ENCODE measurements around the gene SIDT2.
"Not testable (repeated sequence)": the region's sequence is repeated elsewhere in the genome, so short reads cannot be mapped to it uniquely, and the experiment has no call there.

Gene SIDT2

GRCh38 chr11:117205211-117205818, 26.8 kb downstream of the SIDT2 start:
- DNase-seq = no peak

- DNase-seq = not testable (repeated sequence)
These were observed 27.6 kb downstream of the SIDT2 start for GRCh38 chr11:117206111-117206510.

GRCh38 chr11:117206859-117207258, 28.3 kb downstream of the SIDT2 start:
- not testable (repeated sequence) for DNase-seq

- DNase-seq = not testable (repeated sequence)
These were observed 28.9 kb downstream of the SIDT2 start for GRCh38 chr11:117207481-117207880.

GRCh38 chr11:117208710-117209109, 30.2 kb downstream of the SIDT2 start:
- not testable (repeated sequence) for DNase-seq

GRCh38 chr11:117209351-117210125, 31.0 kb downstream of the SIDT2 start:
- DNase-seq = not testable (repeated sequence)

- DNase-seq = no peak
These were observed 32.1 kb downstream of the SIDT2 start for GRCh38 chr11:117210620-117211019.

- no peak for DNase-seq
These were observed 34.3 kb downstream of the SIDT2 start for GRCh38 chr11:117212697-117213355.

- DNase-seq = no peak
These were observed 36.0 kb downstream of the SIDT2 start for GRCh38 chr11:117214404-117215110.

- DNase-seq = no peak
These were observed 38.9 kb downstream of the SIDT2 start for GRCh38 chr11:117217141-117218084.

- DNase-seq = no peak
These were observed 39.8 kb downstream of the SIDT2 start for GRCh38 chr11:117218133-117218915.

GRCh38 chr11:117219001-117219400, 40.5 kb downstream of the SIDT2 start:
- DNase-seq = no peak

GRCh38 chr11:117219455-117219854, 40.9 kb downstream of the SIDT2 start:
- no peak for DNase-seq

- DNase-seq = no peak
These were observed 41.5 kb downstream of the SIDT2 start for GRCh38 chr11:117219995-117220394.

- peak; percentile 84 for DNase-seq
These were observed 42.0 kb downstream of the SIDT2 start for GRCh38 chr11:117220568-117220967.

GRCh38 chr11:117220999-117221774, 42.6 kb downstream of the SIDT2 start:
- DNase-seq = peak; percentile 90

- peak; percentile 88 for DNase-seq
These were observed 43.4 kb downstream of the SIDT2 start for GRCh38 chr11:117221775-117222517.

GRCh38 chr11:117222991-117223740, 44.6 kb downstream of the SIDT2 start:
- DNase-seq = no peak

All from DMS79 treated with DMSO at 0.1 percent for 48 hours (cell line).